Endothelial cell (in vitro differentiated cells): Measurements from ENCODE around the gene GRID1. TPM values are rescaled to one million over a fixed set of nuclear protein-coding genes. Genes with fewer than 3 reads are reported as not detected.

ENCODE experiments used
- DNase-seq: peaks from one replicate; pipeline ENCODE4 v3.0.0; 2021; ENCODE audit warnings: low spot score
- H3K27ac Mint-ChIP-seq: one replicate; pipeline ENCODE4 v1.8.0; 2021; ENCODE audit warnings: mixed read lengths, inconsistent platforms; ENCODE audit not compliant: unreplicated experiment
- H3K27me3 Mint-ChIP-seq: one replicate; pipeline ENCODE4 v1.8.0; 2021; ENCODE audit warnings: mild to moderate bottlenecking, moderate library complexity, mixed read lengths, inconsistent platforms; ENCODE audit not compliant: unreplicated experiment
- H3K36me3 Mint-ChIP-seq: one replicate; pipeline ENCODE4 v1.8.0; 2021; ENCODE audit warnings: mild to moderate bottlenecking, low read depth, mixed read lengths, inconsistent platforms; ENCODE audit not compliant: unreplicated experiment
- H3K4me1 Mint-ChIP-seq: one replicate; pipeline ENCODE4 v1.8.0; 2021; ENCODE audit warnings: mild to moderate bottlenecking, mixed read lengths, inconsistent platforms; ENCODE audit not compliant: unreplicated experiment
- H3K4me3 Mint-ChIP-seq: one replicate; pipeline ENCODE4 v1.8.0; 2021; ENCODE audit warnings: mild to moderate bottlenecking, mixed read lengths, inconsistent platforms; ENCODE audit not compliant: unreplicated experiment
- H3K9me3 Mint-ChIP-seq: one replicate; pipeline ENCODE4 v1.8.0; 2021; ENCODE audit warnings: mixed read lengths, inconsistent platforms; ENCODE audit not compliant: unreplicated experiment
- microRNA-seq: library from miRNA; unstranded; fragments of <30 nt; microRNA quantifications from one replicate; pipeline ENCODE4, GENCODE V29; 2020; ENCODE audit not compliant: unreplicated experiment
- total RNA-seq: library from RNA; stranded (reverse); fragmentation: NEBNext Ultra II Directional; extraction: Animal tissue kit (Norgen Biotek cat#: 25700); gene quantifications from one replicate; pipeline ENCODE4 v1.2.1, GENCODE V29; 2021; ENCODE audit not compliant: unreplicated experiment
- TF ChIP-seq, protein P1 (sequence below): fragments of 200-600 bp; sonication (generic); IDR thresholded peaks from one replicate; pipeline ENCODE4 v1.5.0; 2021; ENCODE audit warnings: antibody characterized with exemption; ENCODE audit not compliant: unreplicated experiment

The GRID1 gene
- total RNA-seq, 1 donor from 2014 or later = 0.26 TPM

DNA sequence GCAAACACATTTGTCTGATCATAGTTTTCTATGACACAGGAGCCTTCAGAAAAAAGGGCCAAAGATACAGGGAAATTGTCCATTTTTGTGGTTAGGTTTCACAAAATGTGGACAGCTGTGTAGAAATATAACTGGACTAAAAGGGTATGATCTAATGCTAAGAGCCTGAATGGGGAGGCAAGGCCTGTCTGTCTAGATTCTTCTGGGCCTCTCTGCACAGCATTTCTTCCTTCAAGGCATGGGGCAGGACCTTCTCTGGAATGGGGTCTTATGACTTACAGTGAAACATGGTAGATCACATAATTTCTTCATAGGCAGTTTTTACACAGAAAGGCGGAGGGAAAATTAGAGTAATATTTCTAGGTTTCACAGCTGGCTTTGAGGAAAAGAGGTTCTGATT is 795.7 kb downstream of the GRID1 start:
- H3K4me3 Mint-ChIP-seq = no peak overlapping the region
- no peak overlapping the region for H3K27ac Mint-ChIP-seq
- TF ChIP-seq, protein P1, sequence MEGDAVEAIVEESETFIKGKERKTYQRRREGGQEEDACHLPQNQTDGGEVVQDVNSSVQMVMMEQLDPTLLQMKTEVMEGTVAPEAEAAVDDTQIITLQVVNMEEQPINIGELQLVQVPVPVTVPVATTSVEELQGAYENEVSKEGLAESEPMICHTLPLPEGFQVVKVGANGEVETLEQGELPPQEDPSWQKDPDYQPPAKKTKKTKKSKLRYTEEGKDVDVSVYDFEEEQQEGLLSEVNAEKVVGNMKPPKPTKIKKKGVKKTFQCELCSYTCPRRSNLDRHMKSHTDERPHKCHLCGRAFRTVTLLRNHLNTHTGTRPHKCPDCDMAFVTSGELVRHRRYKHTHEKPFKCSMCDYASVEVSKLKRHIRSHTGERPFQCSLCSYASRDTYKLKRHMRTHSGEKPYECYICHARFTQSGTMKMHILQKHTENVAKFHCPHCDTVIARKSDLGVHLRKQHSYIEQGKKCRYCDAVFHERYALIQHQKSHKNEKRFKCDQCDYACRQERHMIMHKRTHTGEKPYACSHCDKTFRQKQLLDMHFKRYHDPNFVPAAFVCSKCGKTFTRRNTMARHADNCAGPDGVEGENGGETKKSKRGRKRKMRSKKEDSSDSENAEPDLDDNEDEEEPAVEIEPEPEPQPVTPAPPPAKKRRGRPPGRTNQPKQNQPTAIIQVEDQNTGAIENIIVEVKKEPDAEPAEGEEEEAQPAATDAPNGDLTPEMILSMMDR = no peak
- no peak for DNase-seq
- no peaks in the 10 kb centered on the region for H3K36me3 Mint-ChIP-seq
- H3K4me1 Mint-ChIP-seq = no peaks in the 10 kb centered on the region
- H3K9me3 Mint-ChIP-seq = no peaks in the 10 kb centered on the region
- H3K27me3 Mint-ChIP-seq = no peaks in the 10 kb centered on the region

DNA sequence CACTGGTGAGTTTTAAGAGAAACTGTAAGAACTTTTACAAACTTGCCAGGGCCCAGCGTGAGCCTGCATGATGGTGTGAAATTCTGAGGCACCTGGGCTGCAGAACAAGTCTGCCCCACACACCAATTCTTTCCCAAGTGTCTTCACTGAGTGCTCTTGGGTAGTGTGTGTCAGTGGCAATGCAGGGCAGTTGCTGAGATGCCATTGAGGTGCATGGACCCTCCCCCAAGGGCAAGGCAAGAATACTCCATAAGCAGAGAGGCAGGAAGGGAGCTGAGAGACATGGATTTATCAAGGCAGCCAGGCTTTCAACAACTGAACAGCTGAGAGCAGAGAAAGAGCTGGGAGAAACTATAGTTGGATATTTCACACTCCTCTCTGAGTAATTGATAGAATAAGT is 801.2 kb downstream of the GRID1 start:
- H3K27me3 Mint-ChIP-seq = peaks cover 1% of the 10 kb centered on the region

DNA sequence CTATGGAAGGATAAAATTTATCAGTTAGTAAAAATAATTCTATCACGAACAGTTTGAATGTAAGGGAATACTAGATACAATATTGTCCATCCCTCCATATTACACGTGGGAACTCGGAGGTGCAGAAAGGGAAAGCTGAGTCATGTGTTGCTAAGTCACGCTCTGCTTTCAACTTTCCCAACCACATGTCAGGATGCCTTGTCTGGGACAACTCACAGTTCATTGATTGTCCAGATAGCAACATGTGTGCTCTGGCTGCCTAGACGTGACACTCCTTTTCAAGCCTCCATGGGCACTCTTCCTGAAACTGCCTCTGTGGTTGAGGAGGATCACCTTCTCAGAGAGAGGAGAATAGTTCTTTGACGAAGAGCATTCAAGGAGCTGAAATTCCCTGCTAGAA is 808.1 kb downstream of the GRID1 start:
- Mint-ChIP-seq H3K4me3 (no peak overlapping the region), H3K4me1 (no peaks in the 10 kb centered on the region), H3K27me3 (peaks cover 1% of the 10 kb centered on the region), H3K36me3 (no peaks in the 10 kb centered on the region), H3K9me3 (no peaks in the 10 kb centered on the region), H3K27ac (no peak overlapping the region)
- no peak for DNase-seq
- TF ChIP-seq, protein P1 = no peak

More for the DNA sequence above, 801.2 kb downstream of the GRID1 start:
- no peaks in the 10 kb centered on the region for H3K9me3 Mint-ChIP-seq
- H3K4me3 Mint-ChIP-seq = no peak overlapping the region
- H3K27ac Mint-ChIP-seq = no peak overlapping the region
- no peak for DNase-seq
- H3K36me3 Mint-ChIP-seq = no peaks in the 10 kb centered on the region
- H3K4me1 Mint-ChIP-seq = no peaks in the 10 kb centered on the region
- TF ChIP-seq, protein P1 = no peak

DNA sequence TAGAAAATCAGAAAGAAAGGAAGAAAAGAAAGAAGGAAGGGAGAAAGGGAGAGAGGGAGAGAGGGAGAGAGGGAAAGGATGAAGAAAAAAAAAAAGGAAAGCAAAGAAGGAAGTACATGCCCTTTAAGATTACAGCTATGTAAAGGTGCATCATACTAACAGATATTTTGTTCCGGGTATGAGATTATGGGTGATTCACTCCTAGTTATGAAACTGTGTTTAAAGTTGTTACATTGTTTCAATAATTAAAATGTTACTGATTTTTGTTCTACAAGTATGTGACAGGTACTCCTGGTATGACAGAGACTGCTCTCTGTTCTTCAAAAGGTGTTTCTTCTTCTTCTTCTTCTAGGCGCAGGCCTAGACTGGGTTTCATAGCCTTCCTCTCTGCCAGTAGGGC is 808.9 kb downstream of the GRID1 start:
- no peaks in the 10 kb centered on the region for H3K9me3 Mint-ChIP-seq
- no peak overlapping the region for H3K27ac Mint-ChIP-seq
- H3K4me1 Mint-ChIP-seq = no peaks in the 10 kb centered on the region
- peaks cover 1% of the 10 kb centered on the region for H3K27me3 Mint-ChIP-seq
- no peak overlapping the region for H3K4me3 Mint-ChIP-seq
- TF ChIP-seq, protein P1 = no peak
- DNase-seq = no peak
- H3K36me3 Mint-ChIP-seq = no peaks in the 10 kb centered on the region

DNA sequence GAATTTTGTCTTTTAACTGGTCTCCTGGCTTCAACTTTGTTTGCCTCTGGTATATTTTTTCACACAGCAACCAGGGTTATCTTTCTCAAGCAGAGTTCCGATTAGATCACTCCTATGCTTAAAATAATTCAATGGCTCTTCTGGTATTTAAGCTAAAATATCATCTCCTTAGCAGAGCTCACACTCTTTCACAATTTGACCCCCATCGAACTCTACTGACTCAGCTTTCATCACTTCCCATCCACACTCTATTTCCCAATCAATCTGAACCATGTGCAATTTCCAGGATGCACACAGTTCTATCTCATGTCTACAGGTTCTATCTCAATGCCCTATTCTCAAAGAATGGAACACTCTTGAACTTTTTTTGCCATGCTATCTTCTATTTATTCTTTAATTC is 809.5 kb downstream of the GRID1 start:
- Mint-ChIP-seq H3K27me3 (peaks cover 1% of the 10 kb centered on the region), H3K4me1 (no peaks in the 10 kb centered on the region), H3K4me3 (no peak overlapping the region), H3K27ac (no peak overlapping the region), H3K9me3 (no peaks in the 10 kb centered on the region), H3K36me3 (no peaks in the 10 kb centered on the region)
- no peak for DNase-seq
- TF ChIP-seq, protein P1 = no peak

Small RNAs within 50 kb of the gene (microRNA-seq; reads per million reads assigned to microRNA genes)
- 1.4 reads per million, percentile 21 among the genes with 10 or more reads in this experiment for gene MIR346

Other genes with a start within 250 kb of the GRID1 start
- 41.8 TPM for gene WAPL, start 155.0 kb upstream of the GRID1 start, total RNA-seq